GM18508 (cell line): Measurements from ENCODE around the gene SBK2.
A peak's percentile ranks its signal among the peaks of the same experiment; 100 is the strongest.
"Not testable (repeated sequence)": the region's sequence is repeated elsewhere in the genome, so short reads cannot be mapped to it uniquely, and the experiment has no call there.

Experiments
- ATAC-seq: cut with Tn5 transposase; IDR thresholded peaks from one replicate; pipeline ENCODE4 v1.9.1; 2021; ENCODE audit warnings: moderate number of reproducible peaks; ENCODE audit not compliant: insufficient read depth, unreplicated experiment

The SBK2 gene

GRCh38 chr19:55503502-55504251, 33.3 kb downstream of the SBK2 start:
- ATAC-seq, result peak; percentile 63

GRCh38 chr19:55503157-55503501, 33.8 kb downstream of the SBK2 start:
- no peak for ATAC-seq

- ATAC-seq, result no peak
These were observed 34.6 kb downstream of the SBK2 start for GRCh38 chr19:55502197-55502952.

- ATAC-seq, result no peak
These were observed 36.5 kb downstream of the SBK2 start for GRCh38 chr19:55500368-55500952.

- no peak for ATAC-seq
These were observed 38.6 kb downstream of the SBK2 start for GRCh38 chr19:55498246-55498840.

- no peak for ATAC-seq
These were observed 39.2 kb downstream of the SBK2 start for GRCh38 chr19:55497763-55498162.

GRCh38 chr19:55496820-55497219, 40.1 kb downstream of the SBK2 start:
- ATAC-seq, result not testable (repeated sequence)

- no peak for ATAC-seq
These were observed 41.1 kb downstream of the SBK2 start for GRCh38 chr19:55495646-55496349.

GRCh38 chr19:55494172-55494761, 42.7 kb downstream of the SBK2 start:
- ATAC-seq, result no peak

- ATAC-seq, result no peak
These were observed 43.2 kb downstream of the SBK2 start for GRCh38 chr19:55493645-55494171.

- no peak for ATAC-seq
These were observed 43.8 kb downstream of the SBK2 start for GRCh38 chr19:55493052-55493644.

- ATAC-seq, result no peak
These were observed 44.5 kb downstream of the SBK2 start for GRCh38 chr19:55492362-55492944.

- ATAC-seq, result no peak
These were observed 45.2 kb downstream of the SBK2 start for GRCh38 chr19:55491546-55492360.

GRCh38 chr19:55490478-55491432, 46.2 kb downstream of the SBK2 start:
- ATAC-seq, result no peak

- ATAC-seq, result no peak
These were observed 47.0 kb downstream of the SBK2 start for GRCh38 chr19:55489711-55490477.

- ATAC-seq, result no peak
These were observed 47.8 kb downstream of the SBK2 start for GRCh38 chr19:55488986-55489710.
